GM23338 (cell line): ENCODE measurements around the gene AK9. TPM values are rescaled to one million over a fixed set of nuclear protein-coding genes. Genes with fewer than 3 reads are reported as not detected.

Source experiments
- ATAC-seq: fragments of 200-7000 bp; cut with Tn5 transposase; 3 replicates; pipeline ENCODE4 v1.9.1; 2020
- DNase-seq: peaks from one replicate; pipeline ENCODE4 v3.0.0-alpha.2; 2015; ENCODE audit warnings: low spot score
- H2AFZ ChIP-seq: fragments of 200-600 bp; sonication (generic); 2 replicates; pipeline ENCODE4 v1.8.0; 2016; ENCODE audit warnings: antibody characterized with exemption, mild to moderate bottlenecking, moderate library complexity
- H3F3A ChIP-seq: fragments of 200-600 bp; sonication (generic); replicated peaks from 2 replicates; pipeline ENCODE4 v1.8.0; 2017; ENCODE audit warnings: antibody characterized with exemption, mixed run types, low read depth
- H3K27ac ChIP-seq: fragments of 200-600 bp; sonication (generic); 2 replicates; pipeline ENCODE4 v1.6.1; 2016; ENCODE audit warnings: low read depth
- H3K27me3 ChIP-seq: fragments of 200-600 bp; sonication (generic); 2 replicates; pipeline ENCODE4 v1.8.0; 2016; ENCODE audit warnings: mild to moderate bottlenecking, mixed run types, moderate library complexity; ENCODE audit not compliant: insufficient read depth
- H3K36me3 ChIP-seq: fragments of 200-600 bp; sonication (generic); 2 replicates; pipeline ENCODE4 v1.8.0; 2016; ENCODE audit warnings: mild to moderate bottlenecking; ENCODE audit not compliant: insufficient read depth
- H3K4me1 ChIP-seq: fragments of 200-600 bp; sonication (generic); 2 replicates; pipeline ENCODE4 v1.8.0; 2016; ENCODE audit warnings: mild to moderate bottlenecking, moderate library complexity; ENCODE audit not compliant: insufficient read depth
- H3K4me2 ChIP-seq: fragments of 200-600 bp; sonication (generic); 2 replicates; pipeline ENCODE4 v1.7.1; 2017; ENCODE audit warnings: mixed run types
- H3K4me3 ChIP-seq: fragments of 200-600 bp; sonication (generic); 2 replicates; pipeline ENCODE4 v1.6.1; 2016; ENCODE audit warnings: mixed run types
- H3K79me2 ChIP-seq: fragments of 200-600 bp; sonication (generic); replicated peaks from 2 replicates; pipeline ENCODE4 v1.8.0; 2017; ENCODE audit warnings: mild to moderate bottlenecking; ENCODE audit not compliant: insufficient read depth
- H3K9me2 ChIP-seq: fragments of 200-600 bp; sonication (generic); 2 replicates; pipeline ENCODE4 v1.8.0; 2017; ENCODE audit not compliant: insufficient read depth
- H4K20me1 ChIP-seq: fragments of 200-600 bp; sonication (generic); replicated peaks from 2 replicates; pipeline ENCODE4 v1.8.0; 2017; ENCODE audit warnings: mild to moderate bottlenecking; ENCODE audit not compliant: insufficient read depth
- H3K27ac Mint-ChIP-seq: 2 replicates; pipeline ENCODE4 v1.8.0; 2020; ENCODE audit warnings: inconsistent platforms, mild to moderate bottlenecking, moderate library complexity, mixed read lengths
- H3K27me3 Mint-ChIP-seq: 3 replicates; pipeline ENCODE4 v1.8.0; 2022; ENCODE audit warnings: low read depth, mild to moderate bottlenecking, moderate library complexity, mixed read lengths, inconsistent platforms; ENCODE audit not compliant: insufficient read depth, poor library complexity
- H3K36me3 Mint-ChIP-seq: 3 replicates; pipeline ENCODE4 v1.8.0; 2021; ENCODE audit warnings: low read depth, mild to moderate bottlenecking, inconsistent platforms, moderate library complexity, mixed read lengths
- H3K4me1 Mint-ChIP-seq: 3 replicates; pipeline ENCODE4 v1.8.0; 2020; ENCODE audit warnings: mild to moderate bottlenecking, inconsistent platforms, mixed read lengths
- H3K4me3 Mint-ChIP-seq: 3 replicates; pipeline ENCODE4 v1.8.0; 2021; ENCODE audit warnings: moderate library complexity, mild to moderate bottlenecking, inconsistent platforms, mixed read lengths
- H3K9me3 Mint-ChIP-seq: 3 replicates; pipeline ENCODE4 v1.8.0; 2020; ENCODE audit warnings: moderate library complexity, mild to moderate bottlenecking, inconsistent platforms, mixed read lengths
- CREB1 ChIP-seq: fragments of 250-450 bp; sonication (Bioruptor Pico); IDR thresholded peaks from 2 replicates; pipeline ENCODE4 v1.5.0; 2020; ENCODE audit warnings: low read depth, mild to moderate bottlenecking, moderate library complexity
- EZH2phosphoT487 ChIP-seq: fragments of 200-600 bp; sonication (generic); IDR thresholded peaks from one replicate; pipeline ENCODE4 v1.8.1; 2018; ENCODE audit warnings: antibody characterized with exemption; ENCODE audit not compliant: unreplicated experiment
- JUNB ChIP-seq: IDR thresholded peaks from one replicate; pipeline ENCODE4 v1.6.1; 2016; ENCODE audit warnings: antibody characterized with exemption; ENCODE audit not compliant: unreplicated experiment
- STAT1 ChIP-seq: IDR thresholded peaks from one replicate; pipeline ENCODE4 v1.6.1; 2016; ENCODE audit warnings: antibody characterized with exemption; ENCODE audit not compliant: unreplicated experiment
- ZNF114 ChIP-seq: fragments of 250-450 bp; sonication (Bioruptor Pico); IDR thresholded peaks from 2 replicates; pipeline ENCODE4 v1.5.0; 2020; ENCODE audit warnings: mild to moderate bottlenecking, moderate library complexity
- ZNF331 ChIP-seq: fragments of 250-450 bp; sonication (Bioruptor Pico); IDR thresholded peaks from 2 replicates; pipeline ENCODE4 v1.5.0; 2020; ENCODE audit warnings: low read depth, mild to moderate bottlenecking, moderate library complexity
- polyA plus RNA-seq: library from polyadenylated mRNA; unstranded; fragments of >200 nt; fragmentation: Nextera tagmentation; extraction: Ambion mirVana; gene quantifications from 2 replicates; pipeline ENCODE4 v1.2.1, GENCODE V29; 2016
- total RNA-seq: library from RNA; depleted of rRNA; stranded (reverse); fragments of >200 nt; shearing (Covaris generic); gene quantifications from 2 replicates; pipeline ENCODE4 v1.2.3, GENCODE V29; 2014
- TF ChIP-seq, protein P1 (sequence below), 2 experiments: fragments of 200-600 bp in 1 of 2; sonication (generic) in 1 of 2; conservative IDR thresholded peaks; 2 replicates each; pipeline versions ENCODE4 v1.5.1 to v1.6.1; 2016 to 2017; ENCODE audit warnings: antibody characterized with exemption in 2 of 2, low read depth in 2 of 2, mild to moderate bottlenecking in 2 of 2, moderate library complexity in 1 of 2
- TF ChIP-seq, protein P2 (sequence below): fragments of 250-450 bp; sonication (Bioruptor Pico); IDR thresholded peaks from 2 replicates; pipeline ENCODE4 v1.5.0; 2020; ENCODE audit warnings: mild to moderate bottlenecking, moderate library complexity
- TF ChIP-seq, protein P3 (sequence below): IDR thresholded peaks from one replicate; pipeline ENCODE4 v1.6.1; 2018; ENCODE audit warnings: antibody characterized with exemption; ENCODE audit not compliant: unreplicated experiment

The AK9 gene
- total and polyA plus RNA-seq, 2 experiments from 2014 or later: 2.0 to 6.4 TPM

DNA sequence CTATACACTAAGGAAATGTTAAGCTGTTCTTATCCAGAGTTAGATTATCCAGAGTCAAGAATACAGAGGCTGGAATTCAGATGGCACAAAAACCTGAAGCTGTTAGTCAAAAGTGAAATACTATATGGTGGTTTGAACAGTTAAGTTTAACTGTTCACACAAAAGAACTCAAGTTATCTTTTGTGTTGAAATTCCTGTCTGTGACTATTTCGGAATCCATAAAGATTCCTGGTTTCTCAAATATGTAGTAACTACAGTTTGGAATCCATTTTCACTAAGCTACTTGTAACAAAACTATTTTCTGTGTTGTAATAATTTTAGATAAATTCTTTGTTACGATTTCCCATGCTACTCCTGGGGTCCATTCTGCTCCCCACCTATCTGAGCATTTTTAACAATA lies 24.6 kb upstream of the AK9 start:
- no peak for DNase-seq
- Histone ChIP-seq H3K36me3 (no peaks in the 10 kb centered on the region), H3K4me3 (no peak overlapping the region), H2AFZ (no peak overlapping the region), H3K79me2 (peaks cover 23% of the 10 kb centered on the region), H3K9me2 (no peaks in the 10 kb centered on the region), H3K27me3 (no peaks in the 10 kb centered on the region), H3F3A (no peaks in the 10 kb centered on the region), H3K4me1 (peaks cover 5% of the 10 kb centered on the region; the same call in 1 of the 2 replicates), H3K4me2 (no peak overlapping the region), H3K27ac (no peak overlapping the region), H4K20me1 (no peaks in the 10 kb centered on the region)
- Mint-ChIP-seq H3K4me1 (peaks cover 7% of the 10 kb centered on the region), H3K27me3 (no peaks in the 10 kb centered on the region), H3K9me3 (no peaks in the 10 kb centered on the region), H3K4me3 (no peak overlapping the region), H3K36me3 (no peaks in the 10 kb centered on the region; the same call in 2 of the 3 replicates), H3K27ac (0 out of 2 replicates have a peak overlapping the region, but pooled peaks have one; percentile 49)
- TF ChIP-seq, protein P1, sequence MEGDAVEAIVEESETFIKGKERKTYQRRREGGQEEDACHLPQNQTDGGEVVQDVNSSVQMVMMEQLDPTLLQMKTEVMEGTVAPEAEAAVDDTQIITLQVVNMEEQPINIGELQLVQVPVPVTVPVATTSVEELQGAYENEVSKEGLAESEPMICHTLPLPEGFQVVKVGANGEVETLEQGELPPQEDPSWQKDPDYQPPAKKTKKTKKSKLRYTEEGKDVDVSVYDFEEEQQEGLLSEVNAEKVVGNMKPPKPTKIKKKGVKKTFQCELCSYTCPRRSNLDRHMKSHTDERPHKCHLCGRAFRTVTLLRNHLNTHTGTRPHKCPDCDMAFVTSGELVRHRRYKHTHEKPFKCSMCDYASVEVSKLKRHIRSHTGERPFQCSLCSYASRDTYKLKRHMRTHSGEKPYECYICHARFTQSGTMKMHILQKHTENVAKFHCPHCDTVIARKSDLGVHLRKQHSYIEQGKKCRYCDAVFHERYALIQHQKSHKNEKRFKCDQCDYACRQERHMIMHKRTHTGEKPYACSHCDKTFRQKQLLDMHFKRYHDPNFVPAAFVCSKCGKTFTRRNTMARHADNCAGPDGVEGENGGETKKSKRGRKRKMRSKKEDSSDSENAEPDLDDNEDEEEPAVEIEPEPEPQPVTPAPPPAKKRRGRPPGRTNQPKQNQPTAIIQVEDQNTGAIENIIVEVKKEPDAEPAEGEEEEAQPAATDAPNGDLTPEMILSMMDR (conservative IDR thresholded peaks at IDR 0.05; ENCODE audit: low read depth in 2 of 2): no peak
- TF ChIP-seq EZH2phosphoT487 (no peak), ZNF114 (CRISPR knock-in tag) (no peak), CREB1 (CRISPR knock-in tag) (no peak), JUNB (no peak), STAT1 (no peak), ZNF331 (CRISPR knock-in tag) (no peak)
- TF ChIP-seq, protein P2, sequence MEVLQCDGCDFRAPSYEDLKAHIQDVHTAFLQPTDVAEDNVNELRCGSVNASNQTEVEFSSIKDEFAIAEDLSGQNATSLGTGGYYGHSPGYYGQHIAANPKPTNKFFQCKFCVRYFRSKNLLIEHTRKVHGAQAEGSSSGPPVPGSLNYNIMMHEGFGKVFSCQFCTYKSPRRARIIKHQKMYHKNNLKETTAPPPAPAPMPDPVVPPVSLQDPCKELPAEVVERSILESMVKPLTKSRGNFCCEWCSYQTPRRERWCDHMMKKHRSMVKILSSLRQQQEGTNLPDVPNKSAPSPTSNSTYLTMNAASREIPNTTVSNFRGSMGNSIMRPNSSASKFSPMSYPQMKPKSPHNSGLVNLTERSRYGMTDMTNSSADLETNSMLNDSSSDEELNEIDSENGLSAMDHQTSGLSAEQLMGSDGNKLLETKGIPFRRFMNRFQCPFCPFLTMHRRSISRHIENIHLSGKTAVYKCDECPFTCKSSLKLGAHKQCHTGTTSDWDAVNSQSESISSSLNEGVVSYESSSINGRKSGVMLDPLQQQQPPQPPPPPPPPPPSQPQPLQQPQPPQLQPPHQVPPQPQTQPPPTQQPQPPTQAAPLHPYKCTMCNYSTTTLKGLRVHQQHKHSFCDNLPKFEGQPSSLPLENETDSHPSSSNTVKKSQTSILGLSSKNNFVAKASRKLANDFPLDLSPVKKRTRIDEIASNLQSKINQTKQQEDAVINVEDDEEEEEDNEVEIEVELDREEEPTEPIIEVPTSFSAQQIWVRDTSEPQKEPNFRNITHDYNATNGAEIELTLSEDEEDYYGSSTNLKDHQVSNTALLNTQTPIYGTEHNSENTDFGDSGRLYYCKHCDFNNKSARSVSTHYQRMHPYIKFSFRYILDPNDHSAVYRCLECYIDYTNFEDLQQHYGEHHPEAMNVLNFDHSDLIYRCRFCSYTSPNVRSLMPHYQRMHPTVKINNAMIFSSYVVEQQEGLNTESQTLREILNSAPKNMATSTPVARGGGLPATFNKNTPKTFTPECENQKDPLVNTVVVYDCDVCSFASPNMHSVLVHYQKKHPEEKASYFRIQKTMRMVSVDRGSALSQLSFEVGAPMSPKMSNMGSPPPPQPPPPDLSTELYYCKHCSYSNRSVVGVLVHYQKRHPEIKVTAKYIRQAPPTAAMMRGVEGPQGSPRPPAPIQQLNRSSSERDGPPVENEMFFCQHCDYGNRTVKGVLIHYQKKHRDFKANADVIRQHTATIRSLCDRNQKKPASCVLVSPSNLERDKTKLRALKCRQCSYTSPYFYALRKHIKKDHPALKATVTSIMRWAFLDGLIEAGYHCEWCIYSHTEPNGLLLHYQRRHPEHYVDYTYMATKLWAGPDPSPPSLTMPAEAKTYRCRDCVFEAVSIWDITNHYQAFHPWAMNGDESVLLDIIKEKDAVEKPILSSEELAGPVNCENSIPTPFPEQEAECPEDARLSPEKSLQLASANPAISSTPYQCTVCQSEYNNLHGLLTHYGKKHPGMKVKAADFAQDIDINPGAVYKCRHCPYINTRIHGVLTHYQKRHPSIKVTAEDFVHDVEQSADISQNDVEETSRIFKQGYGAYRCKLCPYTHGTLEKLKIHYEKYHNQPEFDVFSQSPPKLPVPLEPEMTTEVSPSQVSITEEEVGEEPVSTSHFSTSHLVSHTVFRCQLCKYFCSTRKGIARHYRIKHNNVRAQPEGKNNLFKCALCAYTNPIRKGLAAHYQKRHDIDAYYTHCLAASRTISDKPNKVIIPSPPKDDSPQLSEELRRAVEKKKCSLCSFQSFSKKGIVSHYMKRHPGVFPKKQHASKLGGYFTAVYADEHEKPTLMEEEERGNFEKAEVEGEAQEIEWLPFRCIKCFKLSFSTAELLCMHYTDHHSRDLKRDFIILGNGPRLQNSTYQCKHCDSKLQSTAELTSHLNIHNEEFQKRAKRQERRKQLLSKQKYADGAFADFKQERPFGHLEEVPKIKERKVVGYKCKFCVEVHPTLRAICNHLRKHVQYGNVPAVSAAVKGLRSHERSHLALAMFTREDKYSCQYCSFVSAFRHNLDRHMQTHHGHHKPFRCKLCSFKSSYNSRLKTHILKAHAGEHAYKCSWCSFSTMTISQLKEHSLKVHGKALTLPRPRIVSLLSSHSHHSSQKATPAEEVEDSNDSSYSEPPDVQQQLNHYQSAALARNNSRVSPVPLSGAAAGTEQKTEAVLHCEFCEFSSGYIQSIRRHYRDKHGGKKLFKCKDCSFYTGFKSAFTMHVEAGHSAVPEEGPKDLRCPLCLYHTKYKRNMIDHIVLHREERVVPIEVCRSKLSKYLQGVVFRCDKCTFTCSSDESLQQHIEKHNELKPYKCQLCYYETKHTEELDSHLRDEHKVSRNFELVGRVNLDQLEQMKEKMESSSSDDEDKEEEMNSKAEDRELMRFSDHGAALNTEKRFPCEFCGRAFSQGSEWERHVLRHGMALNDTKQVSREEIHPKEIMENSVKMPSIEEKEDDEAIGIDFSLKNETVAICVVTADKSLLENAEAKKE (CRISPR knock-in tag): no peak
- TF ChIP-seq, protein P3, sequence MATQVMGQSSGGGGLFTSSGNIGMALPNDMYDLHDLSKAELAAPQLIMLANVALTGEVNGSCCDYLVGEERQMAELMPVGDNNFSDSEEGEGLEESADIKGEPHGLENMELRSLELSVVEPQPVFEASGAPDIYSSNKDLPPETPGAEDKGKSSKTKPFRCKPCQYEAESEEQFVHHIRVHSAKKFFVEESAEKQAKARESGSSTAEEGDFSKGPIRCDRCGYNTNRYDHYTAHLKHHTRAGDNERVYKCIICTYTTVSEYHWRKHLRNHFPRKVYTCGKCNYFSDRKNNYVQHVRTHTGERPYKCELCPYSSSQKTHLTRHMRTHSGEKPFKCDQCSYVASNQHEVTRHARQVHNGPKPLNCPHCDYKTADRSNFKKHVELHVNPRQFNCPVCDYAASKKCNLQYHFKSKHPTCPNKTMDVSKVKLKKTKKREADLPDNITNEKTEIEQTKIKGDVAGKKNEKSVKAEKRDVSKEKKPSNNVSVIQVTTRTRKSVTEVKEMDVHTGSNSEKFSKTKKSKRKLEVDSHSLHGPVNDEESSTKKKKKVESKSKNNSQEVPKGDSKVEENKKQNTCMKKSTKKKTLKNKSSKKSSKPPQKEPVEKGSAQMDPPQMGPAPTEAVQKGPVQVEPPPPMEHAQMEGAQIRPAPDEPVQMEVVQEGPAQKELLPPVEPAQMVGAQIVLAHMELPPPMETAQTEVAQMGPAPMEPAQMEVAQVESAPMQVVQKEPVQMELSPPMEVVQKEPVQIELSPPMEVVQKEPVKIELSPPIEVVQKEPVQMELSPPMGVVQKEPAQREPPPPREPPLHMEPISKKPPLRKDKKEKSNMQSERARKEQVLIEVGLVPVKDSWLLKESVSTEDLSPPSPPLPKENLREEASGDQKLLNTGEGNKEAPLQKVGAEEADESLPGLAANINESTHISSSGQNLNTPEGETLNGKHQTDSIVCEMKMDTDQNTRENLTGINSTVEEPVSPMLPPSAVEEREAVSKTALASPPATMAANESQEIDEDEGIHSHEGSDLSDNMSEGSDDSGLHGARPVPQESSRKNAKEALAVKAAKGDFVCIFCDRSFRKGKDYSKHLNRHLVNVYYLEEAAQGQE: no peak
- no peak for ATAC-seq
